ACC112 (cell line): ENCODE measurements around the gene TYSND1.
"Not testable (repeated sequence)": the region's sequence is repeated elsewhere in the genome, so short reads cannot be mapped to it uniquely, and the experiment has no call there.

Experiments
- H2AFZ ChIP-seq: fragments of 200-600 bp; sonication (generic); one replicate; pipeline ENCODE4 v1.6.0; 2017; ENCODE audit warnings: antibody characterized with exemption, low read length; ENCODE audit not compliant: unreplicated experiment
- H3K27ac ChIP-seq: fragments of 200-600 bp; sonication (generic); 2 replicates; pipeline ENCODE4 v1.5.1; 2014; ENCODE audit warnings: low read depth, mild to moderate bottlenecking, antibody characterized with exemption, low read length, moderate library complexity
- H3K27me3 ChIP-seq: fragments of 200-600 bp; sonication (generic); 2 replicates; pipeline ENCODE4 v1.6.1; 2014; ENCODE audit warnings: mild to moderate bottlenecking, antibody characterized with exemption, low read length, moderate library complexity, mixed read lengths; ENCODE audit not compliant: insufficient read depth
- H3K36me3 ChIP-seq: fragments of 200-600 bp; sonication (generic); 2 replicates; pipeline ENCODE4 v1.6.1; 2016; ENCODE audit warnings: mild to moderate bottlenecking, antibody characterized with exemption, low read length, moderate library complexity, mixed read lengths; ENCODE audit not compliant: insufficient read depth
- H3K4me1 ChIP-seq: fragments of 200-600 bp; sonication (generic); one replicate; pipeline ENCODE4 v1.6.1; 2016; ENCODE audit warnings: low read length, mixed read lengths; ENCODE audit not compliant: insufficient read depth, unreplicated experiment, control insufficient read depth
- H3K4me3 ChIP-seq: fragments of 200-600 bp; sonication (generic); 2 replicates; pipeline ENCODE4 v1.5.1; 2014; ENCODE audit warnings: mild to moderate bottlenecking, low read depth, low read length
- H3K79me2 ChIP-seq: fragments of 200-600 bp; sonication (generic); one replicate; pipeline ENCODE4 v1.6.0; 2016; ENCODE audit warnings: low read length; ENCODE audit not compliant: control insufficient read depth, unreplicated experiment, insufficient read depth

The TYSND1 gene

GRCh38 chr10:70106958-70107791 lies 39.3 kb downstream of the TYSND1 start:
- Histone ChIP-seq H3K27ac (no peak overlapping the region), H2AFZ (no peak overlapping the region)

DNA sequence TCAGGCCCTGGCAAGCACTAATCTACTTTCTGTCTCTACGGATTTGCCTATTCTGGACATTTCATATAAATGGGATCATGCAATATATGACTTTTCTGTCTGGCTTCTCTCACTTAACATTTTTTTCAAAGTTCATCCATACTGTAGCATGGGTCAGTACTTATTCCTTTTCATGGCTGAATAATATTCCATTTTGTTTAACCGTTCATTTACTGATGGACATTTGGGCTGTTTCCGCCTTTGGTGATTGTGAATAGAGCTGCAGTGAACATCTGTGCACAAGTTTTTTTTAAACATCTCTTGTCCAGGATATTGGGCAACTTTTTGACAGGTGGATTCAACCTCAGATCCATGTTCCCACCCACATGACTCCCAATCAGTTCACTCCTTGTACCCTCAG lies 44.8 kb downstream of the TYSND1 start:
- no peaks in the 10 kb centered on the region for H3K27me3 ChIP-seq
- no peaks in the 10 kb centered on the region for H3K4me1 ChIP-seq
- no peak overlapping the region for H3K4me3 ChIP-seq
- H3K36me3 ChIP-seq: peaks cover 3% of the 10 kb centered on the region; the same call in 1 of the 2 replicates
- no peak overlapping the region for H3K27ac ChIP-seq
- no peaks in the 10 kb centered on the region for H3K79me2 ChIP-seq
- no peak overlapping the region for H2AFZ ChIP-seq

More at GRCh38 chr10:70106958-70107791, 39.3 kb downstream of the TYSND1 start:
- Histone ChIP-seq H3K36me3 (no peaks in the 10 kb centered on the region), H3K4me3 (no peak overlapping the region), H3K4me1 (no peaks in the 10 kb centered on the region), H3K27me3 (no peaks in the 10 kb centered on the region), H3K79me2 (no peaks in the 10 kb centered on the region)

GRCh38 chr10:70101068-70101562 lies 45.4 kb downstream of the TYSND1 start:
- not testable (repeated sequence) for H3K27me3 ChIP-seq, H3K4me1 ChIP-seq, H2AFZ ChIP-seq

DNA sequence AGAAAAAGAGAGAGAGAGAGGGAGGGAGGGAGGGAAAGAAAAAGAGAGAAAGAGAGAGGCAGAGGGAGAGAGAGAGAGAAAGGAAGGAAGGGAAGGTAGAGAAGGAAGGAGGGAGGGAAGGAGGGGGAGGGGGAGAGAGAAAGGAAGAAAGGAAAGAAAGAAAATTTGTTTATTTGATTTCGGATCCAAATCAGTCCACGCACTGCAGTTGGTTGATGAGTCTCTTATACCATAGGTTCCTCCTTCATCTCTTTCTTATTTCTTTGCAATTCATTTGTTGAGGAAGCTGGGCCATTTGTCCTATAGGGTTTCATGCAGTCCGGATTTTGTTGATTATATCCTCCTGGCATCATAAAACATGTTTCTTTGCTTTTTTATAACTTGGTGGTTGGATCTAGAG lies 48.2 kb downstream of the TYSND1 start:
- H3K4me3 ChIP-seq: no peak overlapping the region
- no peaks in the 10 kb centered on the region for H3K27me3 ChIP-seq
- peaks cover 3% of the 10 kb centered on the region; the same call in 1 of the 2 replicates for H3K36me3 ChIP-seq
- H3K27ac ChIP-seq: no peak overlapping the region
- H3K4me1 ChIP-seq: no peaks in the 10 kb centered on the region
- no peaks in the 10 kb centered on the region for H3K79me2 ChIP-seq
- no peak overlapping the region for H2AFZ ChIP-seq

More at GRCh38 chr10:70101068-70101562, 45.4 kb downstream of the TYSND1 start:
- H3K4me3 ChIP-seq, H3K79me2 ChIP-seq, H3K27ac ChIP-seq, H3K36me3 ChIP-seq: not testable (repeated sequence)

DNA sequence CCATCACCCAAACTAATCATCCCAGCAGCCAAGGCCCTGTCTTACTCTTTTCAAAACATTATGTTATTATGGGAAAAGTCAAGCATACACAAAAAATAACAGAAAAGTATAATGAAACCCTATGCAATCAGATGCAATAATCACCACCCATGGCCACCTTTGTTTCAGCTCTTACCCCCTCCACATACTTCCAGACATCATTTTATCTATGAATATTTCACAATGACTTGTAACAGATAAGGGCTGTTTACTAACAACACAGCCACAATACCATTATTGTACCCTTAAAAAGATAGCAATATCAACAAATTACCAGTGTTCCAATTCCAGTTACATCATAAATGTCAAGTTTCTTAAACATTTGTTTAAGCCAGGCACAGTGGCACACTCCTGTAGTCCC lies 49.0 kb downstream of the TYSND1 start:
- Histone ChIP-seq H3K36me3 (peaks cover 3% of the 10 kb centered on the region; the same call in 1 of the 2 replicates), H3K27me3 (no peaks in the 10 kb centered on the region), H2AFZ (no peak overlapping the region), H3K4me3 (no peak overlapping the region), H3K27ac (no peak overlapping the region), H3K79me2 (no peaks in the 10 kb centered on the region), H3K4me1 (no peaks in the 10 kb centered on the region)

DNA sequence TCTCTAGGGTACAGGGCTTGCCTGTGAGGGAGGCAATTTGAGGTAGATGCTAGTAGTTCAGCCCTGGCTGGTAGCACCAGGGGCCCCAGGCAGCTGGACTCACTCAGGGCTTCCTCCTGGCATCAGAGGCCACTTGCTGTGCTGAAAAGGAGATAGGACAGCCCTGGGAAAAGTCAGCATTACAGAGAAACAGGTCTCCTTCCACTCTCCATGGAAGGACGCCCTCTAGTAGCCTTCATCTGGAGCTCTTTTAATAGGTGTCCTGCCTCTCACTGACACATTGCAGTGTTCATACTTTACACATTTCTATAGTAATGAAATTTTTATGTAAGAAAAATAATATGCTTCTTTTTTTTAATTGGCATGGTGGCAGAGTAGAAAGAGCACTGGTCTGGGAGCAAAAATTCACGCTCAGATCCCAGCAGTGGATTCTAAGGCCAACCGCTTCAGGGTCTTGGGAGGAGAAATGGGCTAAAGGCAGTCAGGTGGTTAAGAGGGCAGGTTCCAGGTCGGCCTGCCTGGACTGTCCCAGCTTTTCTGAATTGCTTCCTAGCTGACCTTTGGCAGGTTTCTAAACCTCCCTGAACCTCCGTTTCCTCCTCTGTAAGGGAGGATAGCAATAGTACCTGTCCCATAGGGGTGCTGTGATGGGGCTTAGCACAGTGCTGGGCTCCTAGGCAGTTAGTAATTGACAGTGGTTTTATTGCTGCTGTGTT lies 49.6 kb downstream of the TYSND1 start:
- H3K36me3 ChIP-seq: peaks cover 3% of the 10 kb centered on the region; the same call in 1 of the 2 replicates
- H3K79me2 ChIP-seq: no peaks in the 10 kb centered on the region
- no peaks in the 10 kb centered on the region for H3K4me1 ChIP-seq
- no peak overlapping the region for H3K4me3 ChIP-seq
- H2AFZ ChIP-seq: no peak overlapping the region
- H3K27ac ChIP-seq: no peak overlapping the region
- H3K27me3 ChIP-seq: no peaks in the 10 kb centered on the region

GRCh38 chr10:70096016-70096704 lies 50.3 kb downstream of the TYSND1 start:
- Histone ChIP-seq H3K27me3 (no peaks in the 10 kb centered on the region), H3K4me1 (no peaks in the 10 kb centered on the region), H3K79me2 (no peaks in the 10 kb centered on the region), H3K27ac (no peak overlapping the region), H3K36me3 (no peaks in the 10 kb centered on the region), H2AFZ (no peak overlapping the region), H3K4me3 (no peak overlapping the region)

GRCh38 chr10:70094250-70094649 lies 52.2 kb downstream of the TYSND1 start:
- Histone ChIP-seq H3K27me3 (no peaks in the 10 kb centered on the region), H3K36me3 (no peaks in the 10 kb centered on the region), H3K4me1 (no peaks in the 10 kb centered on the region), H3K79me2 (no peaks in the 10 kb centered on the region), H3K4me3 (no peak overlapping the region), H2AFZ (no peak overlapping the region), H3K27ac (no peak overlapping the region)

DNA sequence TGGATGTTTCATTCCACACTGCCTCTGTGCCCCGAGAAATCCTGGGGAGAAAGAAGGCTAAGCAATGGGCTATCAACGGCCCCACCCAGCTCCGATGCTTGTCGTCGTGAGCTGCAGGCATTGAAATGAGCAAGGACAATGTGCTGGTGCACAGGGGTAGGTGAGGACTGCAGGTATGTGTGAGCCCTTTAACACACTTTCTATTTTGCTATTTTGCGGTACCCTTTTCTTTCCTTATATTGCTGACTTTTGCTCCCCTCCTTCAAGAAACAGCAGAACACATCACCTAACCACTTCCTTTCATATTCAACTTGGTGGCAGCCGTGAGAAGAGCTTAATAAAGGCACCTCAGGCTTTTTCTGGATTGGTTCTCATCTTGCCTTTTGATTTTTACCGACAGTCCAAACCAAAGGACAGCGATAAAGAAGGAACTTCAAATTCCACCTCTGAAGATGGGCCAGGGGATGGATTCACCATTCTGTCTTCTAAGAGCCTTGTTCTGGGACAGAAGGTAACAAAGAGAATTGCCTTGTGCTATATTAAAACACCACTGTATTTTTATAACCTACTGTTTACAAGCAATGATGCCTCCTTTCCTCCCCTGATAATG lies 53.1 kb downstream of the TYSND1 start:
- no peak overlapping the region for H3K27ac ChIP-seq
- H3K4me1 ChIP-seq: no peaks in the 10 kb centered on the region
- H2AFZ ChIP-seq: no peak overlapping the region
- H3K4me3 ChIP-seq: no peak overlapping the region
- no peaks in the 10 kb centered on the region for H3K79me2 ChIP-seq
- H3K36me3 ChIP-seq: no peaks in the 10 kb centered on the region
- H3K27me3 ChIP-seq: no peaks in the 10 kb centered on the region

DNA sequence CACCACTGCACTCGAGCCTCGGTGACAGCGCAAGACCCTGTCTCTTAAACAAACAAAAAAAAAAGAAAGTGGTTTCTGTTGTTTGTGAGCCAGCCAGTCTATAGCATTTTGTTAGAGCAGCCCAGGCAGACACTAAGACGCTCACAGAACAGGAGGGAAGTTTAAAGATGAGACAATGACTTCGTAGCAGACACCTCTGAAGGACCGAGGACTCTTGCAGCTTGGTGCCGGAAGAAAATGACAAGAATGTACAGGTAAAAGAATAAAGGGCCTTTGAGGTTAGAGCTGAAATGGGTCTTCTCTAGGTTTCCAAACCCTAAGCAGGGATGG lies 54.1 kb downstream of the TYSND1 start:
- Histone ChIP-seq H3K27me3 (no peaks in the 10 kb centered on the region), H3K4me3 (no peak overlapping the region), H3K27ac (no peak overlapping the region), H3K4me1 (no peaks in the 10 kb centered on the region), H3K36me3 (no peaks in the 10 kb centered on the region), H3K79me2 (no peaks in the 10 kb centered on the region), H2AFZ (no peak overlapping the region)
